ENCODE data around the gene DCAF17. TPM values are rescaled to one million over a fixed set of nuclear protein-coding genes. Genes with fewer than 3 reads are reported as not detected.

Gene DCAF17
- total RNA-seq, 2 donors from 2014 or later: 22.7 to 31.7 TPM

DNA sequence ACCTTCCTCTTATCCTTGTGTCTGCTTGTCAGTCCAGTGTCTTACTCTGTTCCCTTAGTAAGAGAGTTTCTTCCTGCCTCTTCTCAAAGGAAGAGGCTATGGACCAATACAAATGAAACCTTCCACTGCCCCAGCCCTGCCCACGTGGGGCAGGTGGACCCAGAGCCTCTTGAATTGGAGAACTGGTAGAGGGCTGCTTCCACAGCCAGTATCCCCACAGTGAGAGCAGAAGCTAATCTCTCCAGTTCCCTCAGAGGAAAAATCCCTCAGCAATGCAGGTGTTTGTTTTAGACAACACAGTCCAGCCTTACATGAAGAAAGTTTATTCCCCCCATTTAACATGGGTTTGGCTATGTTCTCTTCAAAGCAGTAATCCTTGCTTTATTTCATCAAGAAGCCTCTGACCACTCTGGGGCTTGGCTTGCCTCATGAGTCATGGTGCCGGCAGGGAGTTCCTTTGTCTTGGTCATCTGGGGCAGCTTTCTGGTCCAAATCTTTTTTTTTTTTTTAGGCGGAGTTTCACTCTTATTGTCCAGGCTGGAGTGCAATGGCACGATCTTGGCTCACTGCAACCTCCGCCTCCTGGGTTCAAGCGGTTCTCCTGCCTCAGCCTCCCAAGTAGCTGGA, 81.8 kb downstream of the DCAF17 start:
- H3K36me3 Mint-ChIP-seq (ENCODE audit: low read depth): no peaks in the 10 kb centered on the region
- H3K9me3 Mint-ChIP-seq: no peaks in the 10 kb centered on the region
- Histone ChIP-seq H3K4me3 (ENCODE audit: low read length) (no peak overlapping the region), H3K9me3 (ENCODE audit: control insufficient read depth, low read length) (peaks cover 5% of the 10 kb centered on the region), H3K27me3 (ENCODE audit: control insufficient read depth, insufficient read depth, low read length, poor library complexity, severe bottlenecking) (peaks cover 8% of the 10 kb centered on the region), H3K9ac (ENCODE audit: extremely low read depth, low read length, poor library complexity, severe bottlenecking) (no peak overlapping the region), H3K36me3 (ENCODE audit: control insufficient read depth, insufficient read depth, low read length) (no peaks in the 10 kb centered on the region), H3K27ac (ENCODE audit: low read depth, low read length) (no peak overlapping the region), H3K4me1 (ENCODE audit: control insufficient read depth, insufficient read depth, low read length) (no peaks in the 10 kb centered on the region)
- H3K27me3 Mint-ChIP-seq (ENCODE audit: insufficient read depth): peaks cover 29% of the 10 kb centered on the region
- H3K4me3 Mint-ChIP-seq: no peak overlapping the region
- WGBS, 2 experiments (ENCODE audit: insufficient coverage in 1 of 2, insufficient read length in 1 of 2): 83 to 87% methylated on average over 3 to 6 of the region's 6 CpGs
- TF ChIP-seq, protein P1, sequence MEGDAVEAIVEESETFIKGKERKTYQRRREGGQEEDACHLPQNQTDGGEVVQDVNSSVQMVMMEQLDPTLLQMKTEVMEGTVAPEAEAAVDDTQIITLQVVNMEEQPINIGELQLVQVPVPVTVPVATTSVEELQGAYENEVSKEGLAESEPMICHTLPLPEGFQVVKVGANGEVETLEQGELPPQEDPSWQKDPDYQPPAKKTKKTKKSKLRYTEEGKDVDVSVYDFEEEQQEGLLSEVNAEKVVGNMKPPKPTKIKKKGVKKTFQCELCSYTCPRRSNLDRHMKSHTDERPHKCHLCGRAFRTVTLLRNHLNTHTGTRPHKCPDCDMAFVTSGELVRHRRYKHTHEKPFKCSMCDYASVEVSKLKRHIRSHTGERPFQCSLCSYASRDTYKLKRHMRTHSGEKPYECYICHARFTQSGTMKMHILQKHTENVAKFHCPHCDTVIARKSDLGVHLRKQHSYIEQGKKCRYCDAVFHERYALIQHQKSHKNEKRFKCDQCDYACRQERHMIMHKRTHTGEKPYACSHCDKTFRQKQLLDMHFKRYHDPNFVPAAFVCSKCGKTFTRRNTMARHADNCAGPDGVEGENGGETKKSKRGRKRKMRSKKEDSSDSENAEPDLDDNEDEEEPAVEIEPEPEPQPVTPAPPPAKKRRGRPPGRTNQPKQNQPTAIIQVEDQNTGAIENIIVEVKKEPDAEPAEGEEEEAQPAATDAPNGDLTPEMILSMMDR (conservative IDR thresholded peaks at IDR 0.05): no peak
- no peak overlapping the region for H3K27ac Mint-ChIP-seq
- peaks cover 7% of the 10 kb centered on the region for H3K4me1 Mint-ChIP-seq
- peak; percentile 69 for DNase-seq

DNA sequence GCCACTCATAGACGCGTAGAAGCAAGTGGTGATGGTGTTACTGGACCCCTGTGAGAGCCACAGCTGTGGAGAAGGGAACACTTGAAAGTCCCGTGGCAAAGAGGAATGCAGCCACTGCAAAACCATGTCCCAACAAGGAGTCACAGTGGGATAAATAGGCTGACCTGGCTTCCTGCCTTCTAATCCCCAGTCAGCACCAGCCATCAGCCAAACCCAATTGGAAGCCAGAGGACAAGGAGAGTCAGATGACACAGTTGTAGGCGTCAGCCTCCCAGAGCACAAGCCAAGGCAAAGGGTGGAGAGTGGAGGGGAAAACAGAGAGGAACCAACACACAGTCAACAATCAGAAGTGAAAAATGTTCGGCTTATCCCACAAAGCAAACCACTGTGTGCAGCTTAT, 82.8 kb downstream of the DCAF17 start:
- H3K4me1 ChIP-seq (ENCODE audit: control insufficient read depth, insufficient read depth, low read length): no peaks in the 10 kb centered on the region
- H3K27me3 ChIP-seq (ENCODE audit: control insufficient read depth, insufficient read depth, low read length, poor library complexity, severe bottlenecking): peaks cover 8% of the 10 kb centered on the region
- peaks cover 31% of the 10 kb centered on the region for H3K27me3 Mint-ChIP-seq (ENCODE audit: insufficient read depth)
- H3K9ac ChIP-seq (ENCODE audit: extremely low read depth, low read length, poor library complexity, severe bottlenecking): no peak overlapping the region
- no peak overlapping the region for H3K27ac ChIP-seq (ENCODE audit: low read depth, low read length)
- no peaks in the 10 kb centered on the region for H3K9me3 Mint-ChIP-seq
- TF ChIP-seq, protein P1 (conservative IDR thresholded peaks at IDR 0.05): no peak
- no peak for DNase-seq
- H3K27ac Mint-ChIP-seq: no peak overlapping the region
- 93 to 94% methylated on average over 5 of the region's 5 CpGs for WGBS, 2 experiments (ENCODE audit: insufficient coverage in 1 of 2, insufficient read length in 1 of 2)
- H3K36me3 ChIP-seq (ENCODE audit: control insufficient read depth, insufficient read depth, low read length): no peaks in the 10 kb centered on the region
- H3K36me3 Mint-ChIP-seq (ENCODE audit: low read depth): no peaks in the 10 kb centered on the region
- peaks cover 15% of the 10 kb centered on the region for H3K4me1 Mint-ChIP-seq
- no peak overlapping the region for H3K4me3 ChIP-seq (ENCODE audit: low read length)
- H3K9me3 ChIP-seq (ENCODE audit: control insufficient read depth, low read length): peaks cover 5% of the 10 kb centered on the region
- no peak overlapping the region for H3K4me3 Mint-ChIP-seq

DNA sequence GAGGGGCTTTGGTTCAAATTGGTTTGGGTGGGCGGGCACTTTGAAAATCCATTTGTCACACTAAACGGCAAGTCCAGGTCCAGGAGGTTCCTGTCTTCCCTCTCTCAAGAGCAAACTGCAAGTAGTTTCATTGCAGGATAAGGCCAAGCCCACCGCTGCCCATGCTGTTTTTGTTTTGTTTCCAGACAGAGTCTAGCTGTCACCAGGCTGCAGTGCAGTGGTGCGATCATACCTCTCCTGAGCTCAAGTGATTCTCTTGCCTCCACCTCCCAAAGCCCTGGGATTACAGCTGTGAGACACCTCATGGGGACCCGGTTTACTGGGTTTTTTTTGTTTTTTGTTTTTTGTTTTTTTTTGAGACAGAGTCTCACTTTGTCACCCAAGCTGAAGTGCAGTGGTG, 86.4 kb downstream of the DCAF17 start:
- H3K9ac ChIP-seq (ENCODE audit: extremely low read depth, low read length, poor library complexity, severe bottlenecking): no peak overlapping the region
- no peak for DNase-seq
- H3K27ac Mint-ChIP-seq: no peak overlapping the region
- no peaks in the 10 kb centered on the region for H3K9me3 ChIP-seq (ENCODE audit: control insufficient read depth, low read length)
- no peak overlapping the region for H3K4me3 Mint-ChIP-seq
- WGBS, 2 experiments (ENCODE audit: insufficient coverage in 1 of 2, insufficient read length in 1 of 2): 89 to 90% methylated on average over 4 to 5 of the region's 5 CpGs
- no peaks in the 10 kb centered on the region for H3K9me3 Mint-ChIP-seq
- TF ChIP-seq, protein P1 (conservative IDR thresholded peaks at IDR 0.05): no peak
- no peak overlapping the region for H3K4me3 ChIP-seq (ENCODE audit: low read length)
- H3K36me3 ChIP-seq (ENCODE audit: control insufficient read depth, insufficient read depth, low read length): no peaks in the 10 kb centered on the region
- peaks cover 44% of the 10 kb centered on the region for H3K27me3 Mint-ChIP-seq (ENCODE audit: insufficient read depth)
- peaks cover 31% of the 10 kb centered on the region for H3K27me3 ChIP-seq (ENCODE audit: control insufficient read depth, insufficient read depth, low read length, poor library complexity, severe bottlenecking)
- H3K27ac ChIP-seq (ENCODE audit: low read depth, low read length): no peak overlapping the region
- H3K4me1 ChIP-seq (ENCODE audit: control insufficient read depth, insufficient read depth, low read length): no peaks in the 10 kb centered on the region
- peaks cover 18% of the 10 kb centered on the region for H3K4me1 Mint-ChIP-seq
- H3K36me3 Mint-ChIP-seq (ENCODE audit: low read depth): no peaks in the 10 kb centered on the region

All from endodermal cell (in vitro differentiated cells).